ENCODE results near the gene UPK3A.

- TF ChIP-seq EZH2 (IDR thresholded peaks at IDR 0.05), result no peak
- TF ChIP-seq POLR2AphosphoS5 (IDR thresholded peaks at IDR 0.05; ENCODE audit: borderline replicate concordance, low read depth, low read length), result no peak
Measured at GRCh38 chr22:45286854-45287551, 2.3 kb downstream of the UPK3A start.
